Measurements from ENCODE around the gene AIG1.

DNA sequence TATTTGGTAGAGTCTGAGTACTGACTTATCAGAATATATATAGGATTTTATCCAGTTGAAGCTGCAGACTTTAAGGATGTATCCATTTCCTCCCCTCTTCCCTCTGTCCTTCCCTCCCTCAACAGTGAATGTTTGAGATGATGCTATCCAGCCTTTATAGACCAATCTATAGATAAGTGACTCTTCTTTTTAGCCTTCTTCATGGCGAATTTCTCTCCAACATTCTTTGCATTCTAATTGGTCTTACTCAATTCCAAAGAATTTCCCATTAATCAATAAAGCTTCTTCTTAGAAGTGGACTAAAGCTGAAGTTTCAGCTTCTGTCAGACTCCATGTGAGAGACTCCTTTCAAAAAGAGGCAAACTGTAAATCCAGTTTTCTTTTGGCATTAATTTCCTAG, 99.3 kb downstream of the AIG1 start:
- TF ChIP-seq, protein P1, sequence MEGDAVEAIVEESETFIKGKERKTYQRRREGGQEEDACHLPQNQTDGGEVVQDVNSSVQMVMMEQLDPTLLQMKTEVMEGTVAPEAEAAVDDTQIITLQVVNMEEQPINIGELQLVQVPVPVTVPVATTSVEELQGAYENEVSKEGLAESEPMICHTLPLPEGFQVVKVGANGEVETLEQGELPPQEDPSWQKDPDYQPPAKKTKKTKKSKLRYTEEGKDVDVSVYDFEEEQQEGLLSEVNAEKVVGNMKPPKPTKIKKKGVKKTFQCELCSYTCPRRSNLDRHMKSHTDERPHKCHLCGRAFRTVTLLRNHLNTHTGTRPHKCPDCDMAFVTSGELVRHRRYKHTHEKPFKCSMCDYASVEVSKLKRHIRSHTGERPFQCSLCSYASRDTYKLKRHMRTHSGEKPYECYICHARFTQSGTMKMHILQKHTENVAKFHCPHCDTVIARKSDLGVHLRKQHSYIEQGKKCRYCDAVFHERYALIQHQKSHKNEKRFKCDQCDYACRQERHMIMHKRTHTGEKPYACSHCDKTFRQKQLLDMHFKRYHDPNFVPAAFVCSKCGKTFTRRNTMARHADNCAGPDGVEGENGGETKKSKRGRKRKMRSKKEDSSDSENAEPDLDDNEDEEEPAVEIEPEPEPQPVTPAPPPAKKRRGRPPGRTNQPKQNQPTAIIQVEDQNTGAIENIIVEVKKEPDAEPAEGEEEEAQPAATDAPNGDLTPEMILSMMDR (IDR thresholded peaks at IDR 0.05; ENCODE audit: low read length): no peak
- no peak for TF ChIP-seq EZH2 (optimal IDR thresholded peaks at IDR 0.05; ENCODE audit: low read depth, low read length)

Measured in MM.1S (cell line).